ENCODE measurements around the gene EHMT1. TPM values are rescaled to one million over a fixed set of nuclear protein-coding genes. Genes with fewer than 3 reads are reported as not detected.

EHMT1 gene
- total RNA-seq, 1 donor from 2014 or later: 45.3 TPM

- FAIRE-seq: no peak
- H3K36me3 ChIP-seq (ENCODE audit: control insufficient read depth, insufficient read depth, low read length): peaks cover 11% of the 10 kb centered on the region
- no peak for TF ChIP-seq CTCF (IDR thresholded peaks at IDR 0.05; ENCODE audit: insufficient read depth, low read length, severe bottlenecking)
- no peaks in the 10 kb centered on the region for H3K27me3 ChIP-seq (ENCODE audit: control insufficient read depth, insufficient read depth, low read length)
- H3K4me3 ChIP-seq (ENCODE audit: low read depth, low read length): no peak overlapping the region
- no peak for DNase-seq (ENCODE audit: low read depth)
Measured at GRCh38 chr9:137789295-137789895, 170.6 kb downstream of the EHMT1 start.

- H3K4me3 ChIP-seq (ENCODE audit: low read depth, low read length): no peak overlapping the region
- DNase-seq (ENCODE audit: low read depth) (no peak), FAIRE-seq (no peak)
- no peak for TF ChIP-seq CTCF (IDR thresholded peaks at IDR 0.05; ENCODE audit: insufficient read depth, low read length, severe bottlenecking)
- H3K36me3 ChIP-seq (ENCODE audit: control insufficient read depth, insufficient read depth, low read length): peaks cover 9% of the 10 kb centered on the region
- H3K27me3 ChIP-seq (ENCODE audit: control insufficient read depth, insufficient read depth, low read length): no peaks in the 10 kb centered on the region
Measured at GRCh38 chr9:137791947-137792346, 173.1 kb downstream of the EHMT1 start.

GRCh38 chr9:137793196-137793841 lies 174.5 kb downstream of the EHMT1 start:
- H3K36me3 ChIP-seq (ENCODE audit: control insufficient read depth, insufficient read depth, low read length): peaks cover 8% of the 10 kb centered on the region
- FAIRE-seq: peak; percentile 81
- TF ChIP-seq CTCF (IDR thresholded peaks at IDR 0.05; ENCODE audit: insufficient read depth, low read length, severe bottlenecking): no peak

GRCh38 chr9:137795156-137795666 lies 176.4 kb downstream of the EHMT1 start:
- H3K27me3 ChIP-seq (ENCODE audit: control insufficient read depth, insufficient read depth, low read length): no peaks in the 10 kb centered on the region
- peaks cover 13% of the 10 kb centered on the region for H3K36me3 ChIP-seq (ENCODE audit: control insufficient read depth, insufficient read depth, low read length)
- TF ChIP-seq CTCF (IDR thresholded peaks at IDR 0.05; ENCODE audit: insufficient read depth, low read length, severe bottlenecking): no peak
- no peak for DNase-seq (ENCODE audit: low read depth)
- no peak overlapping the region for H3K4me3 ChIP-seq (ENCODE audit: low read depth, low read length)
- FAIRE-seq: peak; percentile 23

More at GRCh38 chr9:137793196-137793841, 174.5 kb downstream of the EHMT1 start:
- no peak for DNase-seq (ENCODE audit: low read depth)
- no peak overlapping the region for H3K4me3 ChIP-seq (ENCODE audit: low read depth, low read length)
- H3K27me3 ChIP-seq (ENCODE audit: control insufficient read depth, insufficient read depth, low read length): no peaks in the 10 kb centered on the region

- no peak for TF ChIP-seq CTCF (IDR thresholded peaks at IDR 0.05; ENCODE audit: insufficient read depth, low read length, severe bottlenecking)
- Histone ChIP-seq H3K4me3 (ENCODE audit: low read depth, low read length) (no peak overlapping the region), H3K36me3 (ENCODE audit: control insufficient read depth, insufficient read depth, low read length) (peaks cover 12% of the 10 kb centered on the region), H3K27me3 (ENCODE audit: control insufficient read depth, insufficient read depth, low read length) (no peaks in the 10 kb centered on the region)
- FAIRE-seq (no peak), DNase-seq (ENCODE audit: low read depth) (no peak)
Measured at GRCh38 chr9:137797206-137798120, 178.7 kb downstream of the EHMT1 start.

Data from bronchial epithelial cell (primary cell).